ENCODE measurements around the gene PYY.
"Not testable (repeated sequence)": the region's sequence is repeated elsewhere in the genome, so short reads cannot be mapped to it uniquely, and the experiment has no call there.

The PYY gene

GRCh38 chr17:43953746-43954145 is at the start of gene PYY:
PYY (minus strand) TSS chr17:43953940; CDS start chr17:43953483, 457 bp downstream.
- Mint-ChIP-seq H3K4me1 (peaks cover 9% of the 10 kb centered on the region), H3K27ac (ENCODE audit: low read depth) (no peak within 1 kb of the TSS), H3K4me3 (peak within 1 kb of the TSS; percentile 18), H3K27me3 (peaks cover 68% of the 10 kb centered on the region), H3K9me3 (no peaks in the 10 kb centered on the region), H3K36me3 (ENCODE audit: insufficient read depth) (no peaks in the 10 kb centered on the region)
- ATAC-seq (replicated peaks; ENCODE audit: extremely low read depth, poor library complexity, severe bottlenecking) (no peak), DNase-seq (ENCODE audit: low spot score in 2 of 2) (no peak)

- Mint-ChIP-seq H3K27me3 (peaks cover 15% of the 10 kb centered on the region), H3K27ac (ENCODE audit: low read depth) (no peak overlapping the region), H3K9me3 (no peaks in the 10 kb centered on the region), H3K4me1 (peaks cover 12% of the 10 kb centered on the region), H3K36me3 (ENCODE audit: insufficient read depth) (peaks cover 7% of the 10 kb centered on the region), H3K4me3 (no peak overlapping the region)
- DNase-seq (ENCODE audit: low spot score in 2 of 2) (no peak), ATAC-seq (replicated peaks; ENCODE audit: extremely low read depth, poor library complexity, severe bottlenecking) (no peak)
These were observed 48.6 kb upstream of the PYY start for GRCh38 chr17:44002141-44002848.

GRCh38 chr17:44001461-44001920 is 47.8 kb upstream of the PYY start:
- H3K36me3 Mint-ChIP-seq (ENCODE audit: insufficient read depth): peaks cover 5% of the 10 kb centered on the region
- no peak for ATAC-seq (replicated peaks; ENCODE audit: extremely low read depth, poor library complexity, severe bottlenecking)

GRCh38 chr17:44000871-44001460 is 47.2 kb upstream of the PYY start:
- no peak for DNase-seq (ENCODE audit: low spot score in 2 of 2)
- H3K27ac Mint-ChIP-seq (ENCODE audit: low read depth): no peak overlapping the region
- H3K9me3 Mint-ChIP-seq: no peaks in the 10 kb centered on the region
- H3K4me1 Mint-ChIP-seq: peaks cover 2% of the 10 kb centered on the region
- H3K36me3 Mint-ChIP-seq (ENCODE audit: insufficient read depth): peaks cover 2% of the 10 kb centered on the region
- no peak overlapping the region for H3K4me3 Mint-ChIP-seq
- no peak for ATAC-seq (replicated peaks; ENCODE audit: extremely low read depth, poor library complexity, severe bottlenecking)
- peaks cover 16% of the 10 kb centered on the region for H3K27me3 Mint-ChIP-seq

More at GRCh38 chr17:44001461-44001920, 47.8 kb upstream of the PYY start:
- Mint-ChIP-seq H3K9me3 (no peaks in the 10 kb centered on the region), H3K4me1 (peaks cover 7% of the 10 kb centered on the region), H3K4me3 (no peak overlapping the region), H3K27ac (ENCODE audit: low read depth) (no peak overlapping the region), H3K27me3 (peaks cover 16% of the 10 kb centered on the region)
- DNase-seq (ENCODE audit: low spot score in 2 of 2): no peak

GRCh38 chr17:44000141-44000860 is 46.6 kb upstream of the PYY start:
- DNase-seq (ENCODE audit: low spot score in 2 of 2): no peak
- no peak for ATAC-seq (replicated peaks; ENCODE audit: extremely low read depth, poor library complexity, severe bottlenecking)
- no peaks in the 10 kb centered on the region for H3K9me3 Mint-ChIP-seq
- H3K27me3 Mint-ChIP-seq: peaks cover 19% of the 10 kb centered on the region
- H3K36me3 Mint-ChIP-seq (ENCODE audit: insufficient read depth): no peaks in the 10 kb centered on the region
- no peak overlapping the region for H3K27ac Mint-ChIP-seq (ENCODE audit: low read depth)
- H3K4me1 Mint-ChIP-seq: no peaks in the 10 kb centered on the region
- no peak overlapping the region for H3K4me3 Mint-ChIP-seq

- H3K4me3 Mint-ChIP-seq: no peak overlapping the region
- H3K36me3 Mint-ChIP-seq (ENCODE audit: insufficient read depth): no peaks in the 10 kb centered on the region
- no peak overlapping the region for H3K27ac Mint-ChIP-seq (ENCODE audit: low read depth)
- no peaks in the 10 kb centered on the region for H3K9me3 Mint-ChIP-seq
- peaks cover 29% of the 10 kb centered on the region for H3K27me3 Mint-ChIP-seq
- no peaks in the 10 kb centered on the region for H3K4me1 Mint-ChIP-seq
- ATAC-seq (replicated peaks; ENCODE audit: extremely low read depth, poor library complexity, severe bottlenecking) (no peak), DNase-seq (ENCODE audit: low spot score in 2 of 2) (no peak)
These were observed 45.3 kb upstream of the PYY start for GRCh38 chr17:43999024-43999423.

- no peaks in the 10 kb centered on the region for H3K9me3 Mint-ChIP-seq
- ATAC-seq (replicated peaks; ENCODE audit: extremely low read depth, poor library complexity, severe bottlenecking) (no peak), DNase-seq (ENCODE audit: low spot score in 2 of 2) (no peak)
- H3K27me3 Mint-ChIP-seq: peaks cover 32% of the 10 kb centered on the region
- no peak overlapping the region for H3K4me3 Mint-ChIP-seq
- H3K36me3 Mint-ChIP-seq (ENCODE audit: insufficient read depth): no peaks in the 10 kb centered on the region
- H3K4me1 Mint-ChIP-seq: no peaks in the 10 kb centered on the region
- no peak overlapping the region for H3K27ac Mint-ChIP-seq (ENCODE audit: low read depth)
These were observed 44.8 kb upstream of the PYY start for GRCh38 chr17:43998552-43998951.

- not testable (repeated sequence) for H3K9me3 Mint-ChIP-seq; H3K36me3 Mint-ChIP-seq (ENCODE audit: insufficient read depth); H3K4me3 Mint-ChIP-seq; DNase-seq (ENCODE audit: low spot score in 2 of 2); H3K4me1 Mint-ChIP-seq; H3K27ac Mint-ChIP-seq (ENCODE audit: low read depth); ATAC-seq (replicated peaks; ENCODE audit: extremely low read depth, poor library complexity, severe bottlenecking)
- H3K27me3 Mint-ChIP-seq: peaks cover 32% of the 10 kb centered on the region
These were observed 43.4 kb upstream of the PYY start for GRCh38 chr17:43997180-43997579.

- Mint-ChIP-seq H3K4me1 (no peaks in the 10 kb centered on the region), H3K27me3 (peaks cover 32% of the 10 kb centered on the region), H3K4me3 (peak overlapping the region; percentile 13), H3K36me3 (ENCODE audit: insufficient read depth) (no peaks in the 10 kb centered on the region), H3K9me3 (no peaks in the 10 kb centered on the region), H3K27ac (ENCODE audit: low read depth) (no peak overlapping the region)
- no peak for DNase-seq (ENCODE audit: low spot score in 2 of 2)
- ATAC-seq (replicated peaks; ENCODE audit: extremely low read depth, poor library complexity, severe bottlenecking): no peak
These were observed 41.4 kb upstream of the PYY start for GRCh38 chr17:43995150-43995471.

GRCh38 chr17:43994272-43995149 is 40.8 kb upstream of the PYY start:
- Mint-ChIP-seq H3K27ac (ENCODE audit: low read depth) (no peak overlapping the region), H3K27me3 (peaks cover 32% of the 10 kb centered on the region), H3K36me3 (ENCODE audit: insufficient read depth) (no peaks in the 10 kb centered on the region), H3K4me1 (no peaks in the 10 kb centered on the region), H3K9me3 (no peaks in the 10 kb centered on the region), H3K4me3 (peak overlapping the region; percentile 13)
- DNase-seq (ENCODE audit: low spot score in 2 of 2) (peak; percentile 41 to 60), ATAC-seq (replicated peaks; ENCODE audit: extremely low read depth, poor library complexity, severe bottlenecking) (peak; percentile 68)

GRCh38 chr17:43992641-43993040 is 38.9 kb upstream of the PYY start:
- Mint-ChIP-seq H3K4me1 (no peaks in the 10 kb centered on the region), H3K9me3 (no peaks in the 10 kb centered on the region), H3K27me3 (peaks cover 40% of the 10 kb centered on the region), H3K4me3 (no peak overlapping the region), H3K27ac (ENCODE audit: low read depth) (no peak overlapping the region), H3K36me3 (ENCODE audit: insufficient read depth) (no peaks in the 10 kb centered on the region)
- DNase-seq (ENCODE audit: low spot score in 2 of 2): no peak
- no peak for ATAC-seq (replicated peaks; ENCODE audit: extremely low read depth, poor library complexity, severe bottlenecking)

GRCh38 chr17:43988301-43988700 is 34.6 kb upstream of the PYY start:
- no peaks in the 10 kb centered on the region for H3K36me3 Mint-ChIP-seq (ENCODE audit: insufficient read depth)

More at GRCh38 chr17:43988301-43988700, 34.6 kb upstream of the PYY start:
- Mint-ChIP-seq H3K4me3 (no peak overlapping the region), H3K4me1 (no peaks in the 10 kb centered on the region), H3K27me3 (peaks cover 52% of the 10 kb centered on the region), H3K9me3 (no peaks in the 10 kb centered on the region), H3K27ac (ENCODE audit: low read depth) (no peak overlapping the region)
- no peak for ATAC-seq (replicated peaks; ENCODE audit: extremely low read depth, poor library complexity, severe bottlenecking)
- DNase-seq (ENCODE audit: low spot score in 2 of 2): no peak

Data from central memory CD8-positive, alpha-beta T cell (primary cell).